CD4-positive, alpha-beta T cell treated with Interleukin-15 for 4 hours (primary cell): ENCODE results near the gene SSU72.
A peak's percentile ranks its signal among the peaks of the same experiment; 100 is the strongest.
"Not testable (repeated sequence)": the region's sequence is repeated elsewhere in the genome, so short reads cannot be mapped to it uniquely, and the experiment has no call there.

ENCODE experiments used
- DNase-seq: peaks from one replicate; pipeline ENCODE4 v3.0.0-alpha.2; 2020; ENCODE audit warnings: low spot score

SSU72 gene

DNA sequence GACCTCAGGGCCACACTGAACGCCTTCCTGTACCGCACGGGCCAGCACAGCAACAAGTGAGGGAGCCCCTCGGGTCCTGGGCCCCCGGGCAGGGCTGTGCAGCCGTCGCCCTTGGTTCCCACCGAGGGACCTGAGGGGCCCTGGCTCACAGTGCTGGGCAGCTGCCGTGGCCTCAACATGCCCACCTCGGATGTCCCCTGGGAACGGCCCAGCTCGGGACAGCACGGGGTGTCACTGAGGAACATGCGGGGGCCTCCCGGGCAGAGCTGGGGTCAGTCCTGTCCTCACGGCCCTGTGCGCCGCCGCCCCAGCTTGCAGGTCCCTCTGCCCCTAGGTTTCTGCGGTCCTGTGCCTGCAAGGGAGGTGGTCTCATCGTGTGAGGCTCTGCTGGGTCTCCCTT, 48.2 kb downstream of the SSU72 start:
- DNase-seq = not testable (repeated sequence)

DNA sequence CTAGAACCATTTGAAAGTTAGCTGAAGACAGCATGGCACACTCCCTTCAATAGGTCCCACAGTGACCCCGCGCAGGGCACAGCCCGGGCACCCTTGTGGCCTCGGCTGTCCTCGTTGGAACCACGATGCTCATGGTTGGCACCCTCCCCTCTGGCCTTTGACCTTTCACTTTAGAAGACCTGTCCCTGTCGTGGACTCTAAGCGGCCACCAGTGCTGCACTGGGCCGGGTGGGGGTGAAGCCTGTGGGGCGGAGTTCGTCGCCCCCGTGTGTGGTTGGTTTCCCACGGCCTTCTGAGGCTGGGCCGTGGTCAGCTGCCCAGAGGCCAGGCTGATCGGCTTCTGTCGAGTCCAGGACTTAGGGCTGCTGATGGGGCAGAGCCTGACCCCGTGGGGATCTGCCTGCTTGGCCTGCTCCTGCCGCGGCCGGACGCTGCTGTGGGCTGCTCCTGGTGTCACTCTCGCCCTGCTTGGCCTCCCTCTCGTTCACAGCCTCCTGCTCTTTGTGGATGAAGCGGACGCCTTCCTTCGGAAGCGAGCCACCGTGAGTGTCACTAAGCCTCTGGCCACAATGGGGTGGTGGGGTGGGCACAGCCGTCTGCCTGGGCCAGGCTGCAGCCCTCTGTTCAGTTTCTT, 49.8 kb downstream of the SSU72 start:
- DNase-seq = not testable (repeated sequence)

DNA sequence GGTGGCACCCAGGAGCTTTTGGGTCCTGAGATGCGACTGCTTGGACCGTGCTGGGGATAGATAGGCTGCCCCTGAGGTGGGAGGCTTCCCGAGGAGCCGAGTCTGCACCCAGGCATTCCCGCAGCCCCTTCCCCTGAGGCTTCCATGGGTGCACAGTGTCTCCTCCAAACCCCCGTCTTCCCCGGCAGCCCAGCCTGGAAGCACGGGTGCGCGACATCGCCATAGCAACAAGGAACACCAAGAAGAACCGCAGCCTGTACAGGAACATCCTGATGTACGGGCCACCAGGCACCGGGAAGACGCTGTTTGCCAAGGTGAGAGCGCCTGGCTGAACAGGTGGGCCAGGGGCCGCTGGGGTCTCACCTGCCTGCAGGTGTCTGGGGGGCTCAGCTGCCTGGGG, 51.0 kb downstream of the SSU72 start:
- DNase-seq = not testable (repeated sequence)

DNA sequence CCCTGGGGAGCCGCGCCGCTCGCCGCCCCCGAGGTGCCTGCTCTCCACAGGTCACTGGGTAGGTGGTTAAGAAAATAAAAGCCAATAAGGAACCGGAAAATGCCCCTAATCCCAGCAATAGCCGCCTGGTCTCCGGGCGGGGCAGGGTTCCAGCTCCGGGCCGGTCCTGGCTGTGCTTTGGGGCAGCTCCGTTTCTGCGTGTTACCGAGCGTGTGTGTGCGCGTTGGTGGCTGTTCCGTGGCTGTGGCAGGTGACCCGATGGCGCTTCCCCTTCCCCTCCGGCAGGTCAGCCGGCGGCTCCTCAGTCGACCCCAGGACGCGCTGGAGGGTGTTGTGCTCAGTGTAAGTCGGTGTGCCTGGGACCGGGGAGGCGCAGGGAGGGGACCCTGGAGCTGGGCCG, 51.4 kb downstream of the SSU72 start:
- DNase-seq = not testable (repeated sequence)

DNA sequence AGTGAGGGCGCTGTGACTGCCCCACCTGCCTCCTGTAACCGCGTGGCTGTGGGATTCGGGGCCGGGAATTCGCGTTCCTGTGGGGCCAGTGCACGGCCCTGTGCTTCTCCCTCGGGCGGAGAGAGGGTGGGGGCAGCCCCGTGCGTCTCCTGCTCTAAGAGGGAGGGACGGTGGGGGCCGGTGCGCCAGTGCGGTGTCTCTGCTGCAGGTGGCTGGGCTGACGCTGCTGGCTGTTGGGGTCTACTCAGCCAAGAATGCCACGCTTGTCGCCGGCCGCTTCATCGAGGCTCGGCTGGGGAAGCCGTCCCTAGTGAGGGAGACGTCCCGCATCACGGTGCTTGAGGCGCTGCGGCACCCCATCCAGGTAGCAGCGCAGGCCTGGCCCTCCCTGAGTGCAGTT, 52.1 kb downstream of the SSU72 start:
- not testable (repeated sequence) for DNase-seq

DNA sequence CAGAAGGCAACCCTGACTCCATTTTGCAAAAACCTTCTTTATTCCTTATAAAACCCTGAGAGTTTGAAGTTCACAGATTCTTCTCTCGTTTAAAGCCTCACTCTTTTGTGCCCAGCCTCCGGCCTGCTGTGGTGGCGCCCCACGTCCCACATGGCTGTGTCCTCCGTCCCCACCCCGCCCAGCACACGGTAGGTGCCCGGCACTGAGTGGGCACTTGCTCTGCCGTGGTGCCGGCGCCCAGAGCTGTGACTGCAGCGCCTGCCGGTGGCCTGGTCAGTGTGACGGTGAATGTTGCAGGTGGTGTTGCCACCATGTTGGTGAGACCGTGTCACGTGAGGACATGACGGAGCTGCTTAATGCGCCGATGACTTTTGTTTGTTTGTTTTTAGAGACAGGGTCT, 53.3 kb downstream of the SSU72 start:
- DNase-seq = no peak

DNA sequence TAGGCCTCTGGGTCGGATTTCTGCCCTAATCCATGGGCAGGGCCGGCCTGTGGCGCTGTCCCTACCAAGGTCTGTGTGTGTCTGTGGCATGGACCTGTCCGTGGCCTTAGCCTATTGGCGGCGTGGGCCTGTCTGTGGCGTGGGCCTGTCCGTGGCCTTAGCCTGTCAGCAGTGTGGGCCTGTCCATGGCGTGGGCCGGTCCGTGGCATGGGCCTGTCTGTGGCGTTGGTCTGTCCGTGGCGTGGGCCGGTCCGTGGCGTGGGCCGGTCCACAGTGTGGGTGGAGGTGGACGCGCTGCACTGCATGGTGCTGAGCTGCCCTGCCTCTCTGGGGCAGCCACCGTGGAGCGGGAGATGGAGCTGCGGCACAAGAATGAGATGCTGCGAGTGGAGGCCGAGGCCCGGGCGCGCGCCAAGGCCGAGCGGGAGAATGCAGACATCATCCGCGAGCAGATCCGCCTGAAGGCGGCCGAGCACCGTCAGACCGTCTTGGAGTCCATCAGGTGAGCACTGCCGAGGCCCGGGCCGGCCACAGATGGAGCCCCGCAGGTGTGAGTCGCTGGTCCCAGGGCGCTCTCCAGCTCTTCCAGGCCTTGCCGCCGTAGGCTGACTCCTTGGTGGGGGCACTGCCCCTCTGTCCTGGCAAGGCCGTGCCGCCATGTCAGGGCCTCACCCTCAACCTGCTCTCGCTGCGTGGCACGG, 54.7 kb downstream of the SSU72 start:
- not testable (repeated sequence) for DNase-seq

DNA sequence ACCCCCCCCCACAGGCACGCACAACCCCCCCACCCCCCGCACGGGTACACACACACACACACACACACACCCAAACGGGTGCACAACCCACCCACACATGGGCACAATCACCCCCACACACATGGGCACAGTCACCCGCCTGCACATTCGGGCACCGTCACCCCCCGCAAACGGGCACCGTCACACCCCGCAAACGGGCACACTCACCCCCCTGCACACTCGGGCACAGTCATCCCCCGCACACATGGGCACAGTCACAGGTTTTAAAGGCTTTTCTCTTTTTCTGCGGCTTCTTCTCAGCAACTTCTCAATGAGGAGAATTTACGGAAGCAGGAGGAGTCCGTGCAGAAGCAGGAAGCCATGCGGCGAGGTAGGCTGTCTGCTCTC, 56.0 kb downstream of the SSU72 start:
- DNase-seq = not testable (repeated sequence)

DNA sequence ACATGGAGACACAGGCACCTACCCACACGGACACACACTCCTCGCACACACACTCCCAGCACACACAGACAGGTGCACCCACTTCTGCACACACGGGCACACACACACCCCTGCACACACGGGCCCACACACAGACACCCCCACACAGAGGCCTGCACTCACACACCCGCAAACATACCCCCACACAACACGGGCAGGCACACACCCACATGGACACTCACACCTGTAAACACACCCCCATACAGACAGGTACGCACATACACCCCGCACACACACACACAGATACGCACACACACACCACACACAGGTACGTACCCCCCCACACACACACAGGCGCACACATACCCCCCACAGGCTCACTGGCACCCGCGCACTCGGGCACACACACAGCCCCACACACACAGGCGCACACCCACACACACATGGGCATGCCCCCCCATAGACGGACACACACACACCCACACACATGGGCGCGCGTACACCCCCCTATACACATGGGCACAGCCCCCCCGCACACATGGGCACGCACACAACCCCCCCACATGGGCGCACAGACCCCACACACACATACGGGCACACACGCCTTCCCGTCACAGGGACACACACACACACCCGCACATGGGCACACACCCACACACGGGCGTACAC, 56.6 kb downstream of the SSU72 start:
- no peak for DNase-seq

DNA sequence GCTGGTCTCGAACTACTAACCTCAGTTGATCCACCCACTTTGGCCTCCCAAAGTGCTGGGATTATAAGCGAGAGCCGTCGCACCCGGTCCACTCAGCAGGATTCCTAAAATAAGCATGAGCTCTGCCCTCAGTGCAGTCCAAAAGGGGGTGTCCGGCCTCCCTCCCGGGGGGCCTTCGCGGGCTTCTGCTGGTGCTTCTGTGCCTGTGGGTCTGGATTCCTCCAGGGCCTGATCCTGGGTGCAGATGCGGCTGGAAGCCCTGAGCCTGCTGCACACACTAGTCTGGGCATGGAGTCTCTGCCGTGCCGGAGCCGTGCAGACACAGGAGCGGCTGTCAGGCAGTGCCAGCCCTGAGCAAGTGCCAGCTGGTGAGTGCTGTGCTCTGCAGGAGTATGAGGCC, 57.7 kb downstream of the SSU72 start:
- not testable (repeated sequence) for DNase-seq

DNA sequence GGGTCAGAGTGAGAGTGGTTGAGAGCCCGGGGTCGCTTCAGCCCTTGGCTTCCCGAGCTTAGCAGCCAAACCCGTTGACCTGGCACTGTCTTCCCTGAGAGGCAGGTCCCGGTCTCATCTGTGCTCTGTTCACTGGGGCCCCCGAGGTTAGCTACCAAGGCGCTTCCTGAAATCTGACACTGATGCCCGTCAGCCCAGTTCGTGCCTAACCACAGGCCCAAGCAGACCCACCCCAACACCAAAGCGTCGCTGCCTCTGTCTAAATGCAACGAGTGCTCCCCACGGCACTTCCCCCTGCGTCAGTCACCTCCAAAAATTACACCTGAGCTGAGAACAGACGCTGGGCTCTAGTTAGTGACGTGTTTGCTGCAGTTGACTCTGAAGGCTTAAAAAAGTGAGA, 60.3 kb downstream of the SSU72 start:
- DNase-seq = not testable (repeated sequence)

DNA sequence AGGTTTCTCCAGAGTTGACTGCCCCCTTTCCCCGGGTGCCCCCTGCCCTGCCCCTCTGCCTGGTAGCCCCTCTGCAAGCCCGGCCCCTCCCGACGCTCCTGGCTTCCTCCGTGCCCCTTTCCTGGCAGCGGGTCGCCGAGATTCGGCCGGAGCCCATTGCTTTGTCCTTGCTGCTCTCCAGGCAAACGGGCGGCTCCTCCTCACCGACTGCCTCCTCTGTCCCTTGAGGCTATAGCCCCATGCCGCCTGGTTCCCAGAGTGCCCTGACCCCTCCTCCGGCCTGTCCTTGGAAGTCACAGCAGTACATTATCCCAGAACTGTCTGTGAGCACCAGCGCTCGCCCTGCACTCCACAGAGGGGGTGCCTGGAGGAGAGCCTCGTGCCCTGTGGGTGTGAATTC, 61.0 kb downstream of the SSU72 start:
- DNase-seq = not testable (repeated sequence)

DNA sequence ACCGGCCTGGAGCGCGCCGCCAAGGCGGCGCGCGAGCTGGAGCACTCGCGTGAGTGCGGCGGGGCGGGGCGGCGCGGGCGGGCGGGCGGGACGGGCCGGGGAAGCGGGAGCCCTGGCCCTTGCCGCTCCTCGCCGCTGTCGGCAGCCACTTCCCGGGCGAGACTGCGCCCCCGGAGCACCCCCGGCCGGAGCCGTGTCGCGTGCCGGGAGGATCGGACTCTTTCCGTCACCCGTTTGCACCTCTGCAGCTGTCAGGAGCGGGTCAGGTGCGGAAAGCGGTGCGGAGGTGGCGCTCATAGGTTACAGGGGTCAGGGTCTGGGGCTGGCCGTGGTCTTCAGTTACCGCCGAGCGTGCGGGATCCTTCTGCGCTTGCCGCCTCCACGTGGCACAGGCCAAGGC, 62.2 kb downstream of the SSU72 start:
- not testable (repeated sequence) for DNase-seq

DNA sequence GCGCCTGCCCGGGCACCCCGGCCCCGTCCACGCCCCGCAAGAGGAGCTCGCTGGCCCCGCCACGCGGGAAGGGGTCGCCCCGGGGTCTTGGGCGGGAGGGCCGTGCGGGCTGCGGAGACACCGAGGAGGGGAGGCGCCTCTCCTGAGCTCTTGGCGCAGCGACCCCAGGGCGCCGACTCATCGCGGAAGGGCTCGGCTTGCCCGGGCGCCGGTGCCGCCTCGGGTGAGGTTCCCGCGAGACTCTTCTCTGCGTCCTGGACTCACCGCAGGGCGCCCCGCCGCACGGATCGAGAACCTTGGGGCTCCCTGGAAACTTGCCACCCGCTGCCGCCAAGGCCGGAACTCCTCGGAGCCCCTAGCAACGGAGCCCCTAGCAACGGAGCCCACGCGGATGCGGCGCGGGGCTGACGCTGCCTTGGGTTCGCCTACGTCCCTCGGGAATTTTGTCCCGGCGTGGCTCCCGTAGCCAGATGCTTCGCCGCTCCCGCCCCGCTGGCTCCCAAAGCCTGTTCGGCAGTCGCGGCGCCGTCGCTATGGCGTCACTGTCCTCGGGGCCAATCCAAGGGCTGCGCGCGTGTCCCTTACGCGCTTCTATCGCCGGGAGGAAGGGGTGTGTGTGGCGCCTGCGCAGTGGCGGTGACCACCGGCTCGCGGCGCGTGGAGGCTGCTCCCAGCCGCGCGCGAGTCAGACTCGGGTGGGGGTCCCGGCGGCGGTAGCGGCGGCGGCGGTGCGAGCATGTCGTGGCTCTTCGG, 63.0 kb downstream of the SSU72 start, which contains the start of gene ATAD3A:
Gene ATAD3A, plus strand, starts transcription at position 630 of the 753 bp plus-strand sequence. Its CDS starts 107 bp downstream, at position 737.
- DNase-seq = peak; percentile 96

DNA sequence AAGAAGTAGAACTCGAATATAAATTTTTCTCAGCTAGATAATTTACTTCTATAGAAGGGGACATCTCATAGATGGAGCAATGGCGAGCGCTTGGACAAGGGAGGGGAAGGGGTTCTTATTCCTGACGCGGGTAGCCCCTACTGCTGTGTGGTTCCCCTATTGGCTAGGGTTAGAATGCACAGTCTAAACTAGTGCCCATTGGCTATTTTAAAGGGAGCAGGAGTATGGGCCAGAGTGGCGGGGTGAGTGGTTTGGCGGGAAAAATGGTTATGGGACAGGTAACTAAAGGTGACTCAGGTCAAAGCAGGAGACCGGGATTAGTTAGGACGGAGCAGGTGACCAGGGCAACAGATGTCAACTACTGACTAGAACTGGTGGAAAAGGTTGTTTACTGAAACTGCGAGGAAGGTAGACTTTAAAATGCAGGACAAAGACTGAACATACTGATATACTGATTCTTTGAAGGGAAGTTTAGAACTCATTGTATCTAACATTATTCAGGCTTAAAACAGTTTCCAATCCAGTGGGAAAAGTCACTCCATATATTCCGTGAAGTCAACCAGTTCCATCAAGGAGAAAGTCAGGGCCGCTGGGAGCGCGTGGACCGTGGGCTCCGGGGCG, 63.6 kb downstream of the SSU72 start:
- no peak for DNase-seq

DNA sequence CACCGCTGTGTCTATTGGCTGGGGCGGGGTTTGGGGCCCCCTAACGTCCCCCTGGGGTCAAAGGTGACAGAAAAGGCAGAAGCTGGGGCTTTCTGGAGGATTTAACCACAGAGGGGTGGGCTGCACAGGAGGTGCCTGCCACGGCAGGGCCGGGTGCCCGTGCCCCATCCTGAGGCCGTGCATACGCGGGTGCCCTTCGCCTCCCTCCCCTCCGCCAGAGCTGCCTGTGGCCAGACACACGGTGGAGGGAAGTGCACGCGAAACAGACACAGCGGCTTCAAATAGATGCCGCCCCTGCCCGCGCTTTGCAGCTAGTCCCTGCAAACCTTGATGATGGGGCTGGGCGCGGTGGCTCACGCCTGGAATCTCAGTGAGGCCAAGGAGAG, 65.2 kb downstream of the SSU72 start:
- DNase-seq = not testable (repeated sequence)

DNA sequence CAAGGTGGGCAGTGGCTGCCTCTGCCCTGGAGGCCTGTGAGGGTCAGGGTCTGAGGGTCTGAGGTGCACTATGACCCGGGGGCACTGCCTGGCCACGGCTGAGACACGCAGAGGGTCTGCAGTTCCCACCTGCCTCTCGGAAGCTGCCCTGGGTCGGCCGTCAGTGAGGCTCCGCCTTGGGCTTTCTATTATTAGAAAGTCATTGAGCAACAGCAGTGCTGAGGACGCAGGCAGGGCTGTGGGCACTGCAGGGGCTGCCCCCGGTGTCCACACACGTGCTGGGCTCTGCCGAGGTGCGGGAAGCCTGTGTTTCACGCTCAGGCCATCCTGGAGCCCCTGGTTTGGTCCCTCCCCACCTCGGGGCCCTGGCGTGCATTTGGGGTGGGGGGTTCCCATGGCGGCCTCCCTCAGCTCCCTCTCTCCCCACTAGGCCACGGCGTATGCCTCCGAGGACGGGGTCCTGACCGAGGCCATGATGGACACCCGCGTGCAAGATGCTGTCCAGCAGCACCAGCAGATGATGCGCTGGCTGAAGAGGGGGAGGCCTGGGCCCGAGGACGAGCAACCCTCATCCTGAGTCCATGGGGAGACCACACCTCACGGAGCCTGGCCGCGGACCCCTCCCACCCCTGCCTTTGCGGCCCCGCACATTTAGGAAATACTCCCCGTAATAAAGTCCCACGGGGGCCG, 65.7 kb downstream of the SSU72 start:
- not testable (repeated sequence) for DNase-seq

DNA sequence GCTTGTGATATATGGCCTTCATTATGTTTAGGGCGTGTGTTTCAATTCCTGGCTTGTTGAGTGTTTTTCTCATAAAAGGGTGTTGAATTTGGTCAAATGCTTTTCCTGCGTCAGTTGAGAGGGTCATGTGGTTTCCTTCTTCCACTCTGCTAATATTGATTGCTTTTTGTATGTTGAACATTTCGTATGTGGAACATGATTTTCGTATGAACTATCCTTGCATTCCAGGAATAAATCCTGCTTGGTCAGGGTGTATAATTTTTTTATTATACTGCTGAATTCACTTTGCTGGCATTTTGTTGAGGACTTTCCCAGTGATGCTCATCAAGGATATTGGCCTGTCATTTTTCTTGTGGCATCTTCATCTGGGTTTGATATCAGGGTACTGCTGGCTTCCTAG, 67.4 kb downstream of the SSU72 start:
- no peak for DNase-seq

DNA sequence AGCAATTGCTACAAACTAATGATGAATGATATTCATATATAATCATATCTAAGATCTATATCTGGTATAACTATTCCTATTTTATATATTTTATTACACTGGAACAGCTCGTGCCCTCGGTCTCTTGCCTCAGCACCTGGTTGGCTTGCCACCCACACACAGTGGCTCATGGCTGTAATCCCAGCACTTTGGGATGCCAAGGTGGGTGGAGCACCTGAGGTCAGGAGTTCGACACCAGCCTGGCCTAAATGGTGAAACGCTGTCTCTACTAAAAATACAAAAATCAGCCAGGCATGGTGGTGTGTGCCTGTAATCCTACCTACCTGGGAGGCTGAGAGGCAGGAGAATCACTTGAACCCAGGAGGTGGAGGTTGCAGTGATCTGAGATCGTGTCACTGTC, 68.9 kb downstream of the SSU72 start:
- not testable (repeated sequence) for DNase-seq

DNA sequence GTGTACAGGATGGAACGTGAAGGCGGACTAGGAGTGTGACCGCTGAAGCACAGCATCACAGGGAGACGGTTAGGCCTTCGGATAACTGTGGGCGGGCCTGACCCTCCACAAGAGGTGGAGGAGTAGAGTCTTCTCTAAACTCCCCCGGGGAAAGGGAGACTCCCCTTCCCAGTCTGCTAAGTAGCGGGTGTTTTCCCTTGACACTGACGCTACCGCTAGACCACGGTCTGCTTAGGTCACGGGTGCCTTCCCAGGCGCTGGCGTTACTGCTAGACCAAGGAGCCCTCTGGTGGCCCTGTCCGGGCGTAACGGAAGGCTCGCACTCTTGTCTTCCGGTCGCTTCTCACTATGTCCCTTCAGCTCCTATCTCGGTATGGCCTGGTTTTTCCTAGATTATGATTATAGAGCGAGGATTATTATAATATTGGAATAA, 69.3 kb downstream of the SSU72 start:
- not testable (repeated sequence) for DNase-seq

DNA sequence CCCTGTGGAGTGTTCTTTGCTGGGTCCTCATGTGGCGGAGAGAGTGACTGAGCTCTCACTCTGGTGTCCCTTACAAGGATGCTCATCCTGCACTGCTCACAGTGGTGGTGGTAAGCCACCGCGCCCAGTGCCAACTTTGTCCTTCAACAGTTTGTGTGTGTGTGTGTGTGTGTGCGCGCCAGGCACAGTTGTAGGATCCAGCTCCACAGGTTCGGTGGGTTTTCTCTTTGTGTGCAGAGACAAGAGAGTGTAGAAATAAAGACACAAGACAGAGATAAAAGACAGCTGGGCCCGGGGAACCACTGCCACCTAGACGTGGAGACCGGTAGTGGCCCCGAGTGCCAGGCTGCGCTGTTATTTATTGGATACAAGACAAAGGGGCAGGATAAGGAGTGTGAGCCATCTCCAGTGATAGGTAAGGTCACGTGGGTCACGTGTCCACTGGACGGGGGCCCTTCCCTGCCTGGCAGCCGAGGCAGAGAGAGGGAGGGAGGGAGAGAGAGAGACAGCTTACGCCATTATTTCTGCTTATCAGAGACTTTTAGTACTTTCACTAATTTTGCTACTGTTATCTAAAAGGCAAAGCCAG, 69.8 kb downstream of the SSU72 start:
- DNase-seq = peak; percentile 80
